GM23248 (cell line): ENCODE data around the gene ECT2.

ENCODE experiments used
- EZH2 ChIP-seq: fragments of 200-600 bp; sonication (generic); IDR thresholded peaks from 2 replicates; pipeline ENCODE4 v1.6.1; 2018; ENCODE audit warnings: antibody characterized with exemption, mild to moderate bottlenecking; ENCODE audit not compliant: insufficient read depth, poor library complexity, severe bottlenecking
- EZH2phosphoT487 ChIP-seq: fragments of 200-600 bp; sonication (generic); IDR thresholded peaks from 2 replicates; pipeline ENCODE4 v1.6.1; 2018; ENCODE audit warnings: antibody characterized with exemption, moderate library complexity, mild to moderate bottlenecking, low read depth; ENCODE audit not compliant: insufficient read depth

DNA sequence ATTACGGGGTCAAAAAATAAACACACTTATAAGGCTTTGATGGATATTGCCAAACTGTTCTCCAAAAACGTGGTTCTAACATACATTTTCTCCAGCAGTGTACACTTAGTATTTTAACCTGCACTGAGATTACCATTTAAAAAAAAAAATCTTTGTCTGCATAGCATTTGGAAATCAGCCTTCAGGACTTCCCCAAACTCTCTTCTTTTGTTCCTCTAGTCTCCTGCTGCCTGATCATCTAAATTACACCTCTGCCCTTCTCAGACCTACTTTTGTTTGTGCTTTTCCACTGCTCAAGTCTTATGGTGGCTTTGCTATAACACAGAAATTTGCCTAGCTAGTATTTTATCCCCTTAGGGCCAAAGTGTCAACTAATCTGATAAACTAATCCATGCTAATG lies 43.5 kb upstream of the ECT2 start:
- TF ChIP-seq EZH2: no peak
- no peak for TF ChIP-seq EZH2phosphoT487
